NCI-H524 treated with DMSO at 0.1 percent for 48 hours (cell line): ENCODE measurements around the gene DGKB.

Source experiments
- DNase-seq: peaks from one replicate; lab custom pipeline; 2025; lab: John Stamatoyannopoulos, UW

The DGKB gene

GRCh38 chr7:14760730-14761478, 141.6 kb downstream of the DGKB start:
- DNase-seq: no peak

GRCh38 chr7:14759785-14760184, 142.8 kb downstream of the DGKB start:
- DNase-seq: no peak

DNA sequence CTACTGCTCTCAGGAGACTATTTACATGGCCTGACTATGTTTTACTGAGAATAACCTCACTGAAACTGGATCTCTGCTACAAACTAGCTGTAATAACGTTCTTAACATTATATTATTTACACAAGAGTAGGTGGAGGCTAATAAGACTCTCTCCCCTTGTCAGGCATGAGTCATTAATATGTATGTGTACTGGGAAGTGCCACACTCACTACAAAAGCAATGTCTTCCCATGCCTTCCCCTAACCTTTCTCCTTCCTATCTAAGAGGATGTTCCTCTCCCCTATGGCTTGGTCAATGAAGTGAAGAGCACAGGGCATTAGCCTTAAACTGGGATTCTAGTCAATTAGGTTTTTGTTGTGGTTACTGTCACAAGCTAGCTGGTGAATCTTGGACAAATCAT, 147.9 kb downstream of the DGKB start:
- DNase-seq: no peak

DNA sequence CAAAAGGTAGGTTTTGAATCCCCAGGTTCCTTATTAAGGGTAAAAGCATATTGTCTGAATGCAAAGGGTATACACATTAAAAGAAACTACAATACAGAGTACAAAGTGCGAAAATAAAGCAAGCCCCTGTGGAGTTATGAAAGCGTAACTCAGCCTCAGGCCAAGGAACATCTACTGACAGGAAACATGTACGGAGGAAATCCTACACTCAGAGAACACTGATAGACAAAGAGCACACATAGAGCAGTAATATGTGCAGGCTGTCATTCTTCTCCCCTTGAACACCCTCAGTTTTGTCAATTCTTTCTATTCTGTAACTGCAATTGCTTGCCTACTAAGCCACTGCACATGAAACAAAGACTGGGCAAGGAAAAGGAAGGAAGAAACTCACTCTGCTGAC, 150.2 kb downstream of the DGKB start:
- no peak for DNase-seq

DNA sequence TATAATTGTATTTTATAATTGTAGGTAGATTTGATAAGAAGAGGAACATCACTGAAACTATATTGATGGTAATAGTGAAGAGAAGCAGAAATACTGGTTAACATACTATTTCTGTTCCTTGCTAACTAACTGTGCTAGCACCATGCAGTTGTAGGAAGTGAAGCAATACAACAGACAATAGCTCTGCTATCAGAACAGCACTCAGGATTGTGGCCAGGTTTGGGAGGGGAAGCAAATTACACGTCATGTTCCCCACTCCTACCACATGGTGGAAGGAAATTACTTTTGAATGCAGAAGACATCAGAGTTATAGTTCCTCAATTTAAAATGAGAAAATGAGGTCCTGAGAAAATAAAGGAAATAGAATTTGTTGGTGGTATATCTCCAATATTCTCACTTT, 151.1 kb downstream of the DGKB start:
- DNase-seq: no peak

- DNase-seq: no peak
Measured at GRCh38 chr7:14748461-14748860, 154.1 kb downstream of the DGKB start.

- peak; percentile 46 for DNase-seq
Measured at GRCh38 chr7:14747701-14748100, 154.8 kb downstream of the DGKB start.

DNA sequence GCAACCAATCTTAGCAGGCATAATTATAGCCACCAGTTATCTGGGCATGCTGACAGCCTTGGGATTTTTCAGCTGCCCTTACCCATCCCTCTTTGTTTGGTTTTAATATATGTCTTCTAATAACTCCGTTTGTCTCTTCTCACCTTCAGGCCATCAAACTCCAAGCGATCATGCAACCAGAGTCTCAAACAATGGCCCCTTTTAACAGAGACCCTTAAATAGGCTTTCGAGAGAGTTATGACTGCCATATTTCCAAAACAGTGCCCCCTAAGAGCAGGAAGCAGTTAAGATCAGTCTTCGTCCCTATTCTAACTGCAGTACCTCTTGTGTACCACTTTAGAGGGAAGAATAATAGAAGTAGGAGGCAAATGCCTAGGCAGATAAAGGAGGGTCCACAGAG, 157.5 kb downstream of the DGKB start:
- DNase-seq: no peak

DNA sequence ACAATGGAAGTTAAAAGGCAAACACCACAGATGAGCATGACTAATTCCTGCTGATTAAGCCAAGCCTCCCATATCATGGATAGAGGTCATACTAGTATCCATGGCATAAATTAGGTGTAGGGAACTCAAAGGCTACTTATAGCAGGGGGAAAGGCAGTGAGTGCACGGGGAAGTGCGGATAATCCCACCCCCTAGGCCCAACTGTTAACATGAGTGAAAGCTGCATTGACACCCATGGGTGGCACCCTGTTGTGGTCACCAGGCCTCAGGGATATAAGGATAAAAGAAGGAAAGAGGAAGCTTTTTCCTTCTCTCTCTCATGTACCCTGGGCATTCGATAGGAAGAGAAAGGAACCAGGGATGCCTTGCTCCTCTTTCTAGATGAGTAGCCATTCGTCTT, 161.9 kb downstream of the DGKB start:
- no peak for DNase-seq

- no peak for DNase-seq
Measured at GRCh38 chr7:14739841-14740185, 162.7 kb downstream of the DGKB start.

DNA sequence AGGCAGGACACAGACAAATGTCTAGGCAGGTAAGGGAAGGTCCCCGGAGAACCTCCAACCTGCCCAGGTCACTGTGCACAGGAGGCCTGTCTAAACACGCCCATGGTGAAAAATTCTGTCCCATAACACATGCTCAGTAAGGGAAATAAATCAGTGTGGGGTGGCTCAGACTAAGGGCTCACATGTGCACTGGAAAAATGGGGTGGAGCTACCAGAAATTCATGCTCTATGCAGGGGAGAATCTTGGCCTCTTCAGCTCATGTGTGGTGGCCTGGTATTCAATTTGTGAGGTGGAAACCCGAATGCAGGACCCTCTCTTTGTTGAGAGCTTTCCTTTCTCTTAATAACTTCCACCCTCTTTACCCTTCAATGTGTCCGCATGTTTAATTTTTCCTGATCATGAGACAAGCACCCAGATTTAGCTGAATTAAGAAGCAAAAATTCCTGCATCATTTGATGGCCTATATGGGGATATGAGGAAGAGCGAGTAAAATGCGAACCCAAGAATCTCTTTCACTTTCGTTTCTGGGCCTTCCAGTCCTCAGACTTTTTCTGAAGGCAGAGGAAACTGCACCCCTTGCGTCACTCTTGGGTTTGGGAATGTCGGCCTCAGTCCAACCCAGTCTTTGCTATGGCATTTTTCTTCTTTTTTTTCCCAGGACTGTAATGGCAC, 163.2 kb downstream of the DGKB start:
- DNase-seq: no peak

DNA sequence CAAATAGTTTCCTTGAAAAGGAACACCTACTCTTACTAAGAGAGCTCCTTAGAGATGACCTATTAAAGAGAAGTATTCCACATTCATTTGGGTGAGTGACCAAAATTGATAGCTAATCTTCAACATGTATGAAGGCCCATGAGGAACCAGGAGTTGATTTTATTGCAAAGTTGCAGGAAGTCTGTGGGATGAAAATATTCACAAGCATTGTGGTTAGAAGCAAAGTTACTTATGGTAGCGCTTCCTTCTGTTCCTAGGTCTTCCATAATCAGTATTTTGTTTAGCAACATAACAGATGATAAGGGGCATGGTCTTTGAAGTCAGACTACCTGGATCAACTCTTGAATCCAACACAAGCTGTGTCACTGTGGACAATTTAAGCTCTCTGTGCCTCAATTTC, 164.5 kb downstream of the DGKB start:
- DNase-seq: no peak

- no peak for DNase-seq
Measured at GRCh38 chr7:14734839-14735321, 167.7 kb downstream of the DGKB start.

- no peak for DNase-seq
Measured at GRCh38 chr7:14720785-14721184, 181.8 kb downstream of the DGKB start.

DNA sequence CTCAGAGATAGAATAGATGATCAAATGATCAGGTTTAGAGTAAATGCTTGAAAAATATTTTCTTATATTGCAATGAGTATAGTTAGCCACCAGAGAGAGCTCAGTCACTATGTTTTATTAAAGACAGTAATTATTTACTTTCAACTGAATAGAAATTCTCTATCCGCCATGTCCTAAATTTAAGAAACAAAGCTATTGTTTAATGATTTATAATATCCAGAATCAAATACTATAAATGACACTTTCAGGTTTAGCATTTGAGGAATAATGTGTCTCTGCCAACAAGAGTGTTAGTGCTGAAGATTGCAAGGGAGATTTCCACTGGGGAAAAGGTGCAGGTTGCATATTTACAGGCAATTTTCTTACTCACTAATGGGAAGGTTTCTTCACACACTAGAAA, 184.7 kb downstream of the DGKB start:
- DNase-seq: no peak

GRCh38 chr7:14717169-14717568, 185.4 kb downstream of the DGKB start:
- no peak for DNase-seq

DNA sequence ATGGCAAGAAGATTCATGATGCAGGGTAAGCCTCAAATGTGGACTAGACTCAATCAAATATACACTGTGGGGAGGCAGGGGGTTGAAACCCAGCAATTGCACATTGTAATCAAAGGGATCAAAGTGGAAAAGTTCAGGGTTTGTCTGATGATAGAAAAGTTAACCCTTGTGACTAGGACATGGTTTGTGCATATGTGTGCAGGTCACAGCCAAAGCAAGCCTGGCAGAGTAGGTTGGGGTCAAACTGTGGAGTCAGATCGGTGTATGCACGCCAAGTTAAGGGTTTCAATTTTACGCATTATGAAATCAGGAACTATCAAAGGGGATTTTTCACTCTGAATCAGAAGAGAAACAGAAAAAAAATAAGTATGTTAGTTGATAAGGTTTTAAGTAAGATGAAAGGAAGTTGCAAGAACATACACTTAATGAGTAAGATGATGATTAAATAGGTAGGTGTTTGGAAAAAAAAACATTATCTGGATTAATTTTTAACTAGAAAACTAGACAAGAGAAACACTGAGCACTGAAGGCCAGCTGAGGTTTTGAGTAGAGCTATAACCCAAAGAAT, 188.3 kb downstream of the DGKB start:
- no peak for DNase-seq

DNA sequence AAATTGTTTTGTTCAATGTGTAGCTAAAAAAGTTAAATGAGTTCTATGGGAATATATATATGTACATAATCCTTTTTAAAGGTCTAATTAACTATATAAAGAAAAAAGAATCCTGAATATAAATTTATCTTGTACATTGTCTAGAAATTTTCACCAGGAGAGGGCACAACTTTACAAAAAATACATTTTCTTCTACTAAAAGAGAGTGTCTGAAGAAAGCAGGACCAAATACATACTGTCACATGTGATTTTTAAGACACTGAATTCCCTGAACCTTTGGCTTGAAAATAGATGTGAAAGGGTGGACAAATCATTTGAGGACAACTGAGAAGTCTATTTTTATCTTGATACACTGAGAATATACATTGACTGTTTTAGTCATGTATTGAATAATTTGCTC, 204.3 kb downstream of the DGKB start:
- no peak for DNase-seq

GRCh38 chr7:14697684-14698083, 204.9 kb downstream of the DGKB start:
- DNase-seq: no peak

DNA sequence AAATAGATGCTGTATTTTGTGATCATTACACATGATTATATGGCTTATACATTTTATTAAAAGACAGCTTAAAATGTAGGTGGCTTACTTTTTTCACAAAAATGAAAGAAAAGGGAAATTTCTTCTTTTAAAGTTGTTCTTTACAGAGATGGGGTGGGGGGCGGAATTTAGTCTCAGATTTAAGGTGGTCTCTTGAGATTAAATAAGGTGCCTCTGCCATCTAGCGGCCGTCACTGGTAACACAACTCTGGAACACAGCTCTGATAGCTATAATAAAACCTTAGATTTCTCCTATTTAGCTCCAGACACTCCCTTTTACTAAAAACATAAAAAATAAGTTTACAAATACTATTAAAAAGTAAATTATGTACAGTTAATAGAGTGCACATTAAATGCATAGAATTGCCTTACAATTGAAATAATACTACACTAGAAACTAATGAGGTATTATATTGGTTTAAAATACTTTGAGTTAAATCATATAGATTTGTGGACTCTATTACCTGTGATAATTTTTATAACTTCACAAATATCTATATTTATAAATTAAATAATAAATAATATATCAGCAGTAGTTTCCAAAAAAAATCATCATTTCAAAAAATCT, 210.9 kb downstream of the DGKB start:
- no peak for DNase-seq

GRCh38 chr7:14691034-14691433, 211.5 kb downstream of the DGKB start:
- no peak for DNase-seq

DNA sequence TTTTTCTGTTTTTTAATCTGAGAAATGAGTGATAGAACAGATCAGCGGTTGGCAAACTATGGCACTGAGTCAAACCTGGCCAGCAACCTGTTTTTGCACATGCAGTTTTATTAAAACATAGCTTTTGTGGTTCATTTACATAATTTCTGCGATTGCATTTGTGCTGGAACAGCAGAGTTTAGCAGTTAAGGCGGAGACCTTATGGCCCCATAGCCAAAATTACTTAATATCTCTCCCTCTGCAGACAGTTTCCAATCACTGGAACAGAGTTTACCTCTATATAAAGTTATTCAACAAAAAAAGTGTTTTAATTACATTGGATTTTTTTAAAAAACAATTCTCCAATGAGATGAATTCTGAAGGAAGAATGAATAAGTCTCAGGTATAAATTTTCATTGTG, 212.1 kb downstream of the DGKB start:
- DNase-seq: no peak

DNA sequence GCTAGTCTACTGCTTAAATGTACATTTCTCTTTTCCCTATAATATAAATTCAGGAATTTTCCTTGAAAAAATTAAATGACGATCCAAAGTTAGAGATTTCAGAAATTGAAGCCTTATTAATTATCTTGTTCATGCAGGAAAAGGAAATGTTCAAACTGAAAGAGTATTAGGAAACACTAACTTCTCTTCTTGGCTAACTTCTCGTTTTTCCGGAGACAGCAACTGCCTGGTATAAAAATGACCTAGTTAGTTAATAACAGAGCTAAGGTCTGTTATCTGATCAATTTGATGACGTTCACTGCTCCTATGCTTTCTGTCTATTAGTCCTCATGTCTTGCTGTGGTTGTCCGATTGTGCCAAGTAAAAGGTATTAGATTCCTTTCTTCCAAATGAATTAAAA, 212.5 kb downstream of the DGKB start:
- no peak for DNase-seq
